ENCODE results near the gene RCVRN.

GRCh38 chr17:9932491-9932890 is 27.4 kb upstream of the RCVRN start:
- TF ChIP-seq, protein P1, sequence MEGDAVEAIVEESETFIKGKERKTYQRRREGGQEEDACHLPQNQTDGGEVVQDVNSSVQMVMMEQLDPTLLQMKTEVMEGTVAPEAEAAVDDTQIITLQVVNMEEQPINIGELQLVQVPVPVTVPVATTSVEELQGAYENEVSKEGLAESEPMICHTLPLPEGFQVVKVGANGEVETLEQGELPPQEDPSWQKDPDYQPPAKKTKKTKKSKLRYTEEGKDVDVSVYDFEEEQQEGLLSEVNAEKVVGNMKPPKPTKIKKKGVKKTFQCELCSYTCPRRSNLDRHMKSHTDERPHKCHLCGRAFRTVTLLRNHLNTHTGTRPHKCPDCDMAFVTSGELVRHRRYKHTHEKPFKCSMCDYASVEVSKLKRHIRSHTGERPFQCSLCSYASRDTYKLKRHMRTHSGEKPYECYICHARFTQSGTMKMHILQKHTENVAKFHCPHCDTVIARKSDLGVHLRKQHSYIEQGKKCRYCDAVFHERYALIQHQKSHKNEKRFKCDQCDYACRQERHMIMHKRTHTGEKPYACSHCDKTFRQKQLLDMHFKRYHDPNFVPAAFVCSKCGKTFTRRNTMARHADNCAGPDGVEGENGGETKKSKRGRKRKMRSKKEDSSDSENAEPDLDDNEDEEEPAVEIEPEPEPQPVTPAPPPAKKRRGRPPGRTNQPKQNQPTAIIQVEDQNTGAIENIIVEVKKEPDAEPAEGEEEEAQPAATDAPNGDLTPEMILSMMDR (IDR thresholded peaks at IDR 0.05; ENCODE audit: insufficient read depth, low read length, poor library complexity, severe bottlenecking), result no peak
- TF ChIP-seq EZH2phosphoT487 (conservative IDR thresholded peaks at IDR 0.05; ENCODE audit: low read length), result no peak
